Sigmoid colon (tissue), 4 donors: Measurements from ENCODE around the gene USP17L28.
"Not testable (repeated sequence)": the region's sequence is repeated elsewhere in the genome, so short reads cannot be mapped to it uniquely, and the experiment has no call there.

ENCODE experiments used
- EP300 ChIP-seq, 4 donors: sonication (generic); formaldehyde crosslinking; IDR thresholded peaks; one replicate each; pipeline ENCODE4 v1.6.1; 2017; ENCODE audit warnings: antibody characterized with exemption in 4 of 4
- POLR2A ChIP-seq, 2 donors: fragments of 450-650 bp; IDR thresholded peaks; one replicate each; pipeline ENCODE4 v1.6.1; 2016; ENCODE audit warnings: antibody characterized with exemption in 2 of 2, mild to moderate bottlenecking in 2 of 2, moderate library complexity in 2 of 2
- POLR2AphosphoS5 ChIP-seq, 4 donors: sonication (generic); formaldehyde crosslinking; IDR thresholded peaks; one replicate each; pipeline ENCODE4 v1.6.1; 2017; ENCODE audit warnings: antibody characterized with exemption in 4 of 4

DNA sequence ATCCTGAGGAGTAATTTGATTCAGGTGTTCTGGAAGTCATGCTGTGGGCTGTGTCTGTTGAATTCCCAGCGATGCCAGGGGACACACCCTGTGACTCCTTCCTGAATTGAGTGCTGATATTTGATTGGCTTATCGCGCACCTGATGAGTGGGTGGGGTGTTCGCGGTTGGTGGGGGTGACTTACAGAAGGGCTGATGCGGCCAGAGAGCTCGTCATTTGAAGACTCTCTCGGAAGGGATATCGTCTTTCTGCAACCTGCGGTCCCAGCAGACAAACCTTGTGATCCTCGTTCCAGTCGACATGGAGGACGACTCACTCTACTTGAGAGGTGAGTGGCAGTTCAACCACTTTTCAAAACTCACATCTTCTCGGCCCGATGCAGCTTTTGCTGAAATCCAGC lies 14.3 kb upstream of the USP17L28 start, which contains the start of gene USP17L26:
- TF ChIP-seq POLR2AphosphoS5, POLR2A, EP300 (IDR thresholded peaks at IDR 0.05): not testable (repeated sequence)
